Smooth muscle cell of the coronary artery (primary cell): ENCODE measurements around the gene FAM9A. TPM values are rescaled to one million over a fixed set of nuclear protein-coding genes. Genes with fewer than 3 reads are reported as not detected.

Experiments used
- total RNA-seq: library from RNA; depleted of rRNA; stranded (reverse); fragments of >200 nt; gene quantifications from 2 replicates; pipeline ENCODE4 v1.2.3, GENCODE V29; 2014; ENCODE audit warnings: low replicate concordance

FAM9A gene
- total RNA-seq: not detected in 2 replicates

GRCh38 chrX:8801041-8801599 is at the start of gene FAM9A:
Gene FAM9A (minus strand): TSS chrX:8801383. CDS start chrX:8800171, 1,212 bp downstream.

Other genes with a start within 250 kb of the FAM9A start
- gene ANOS1, start 69.2 kb downstream of the FAM9A start, total RNA-seq: 0.94 and 11.7 TPM in 2 replicates
- not detected in 2 replicates for gene FAM9B, start 232.7 kb upstream of the FAM9A start, total RNA-seq